HepG2 (cell line): ENCODE results near the gene UST. TPM values are rescaled to one million over a fixed set of nuclear protein-coding genes. Genes with fewer than 3 reads are reported as not detected.
A peak's percentile ranks its signal among the peaks of the same experiment; 100 is the strongest.

Experiments
- ATF6 ChIP-seq: sonication (generic); formaldehyde crosslinking; conservative IDR thresholded peaks from 2 replicates; pipeline ENCODE4 v1.4.0; 2020; ENCODE audit warnings: missing genetic modification reagents
- BHLHE40 ChIP-seq: IDR thresholded peaks from 2 replicates; pipeline ENCODE4 v1.6.1; 2011; ENCODE audit warnings: low read length, improper control_type of control experiment
- CBX2 ChIP-seq, 2 experiments: fragments of 200-600 bp in 1 of 2; sonication (generic); formaldehyde crosslinking in 1 of 2; IDR thresholded peaks; 2 replicates each; pipeline versions ENCODE4 v1.7.0 to v1.8.1; 2018 to 2022; ENCODE audit warnings: low read depth in 2 of 2, low read length in 1 of 2, mild to moderate bottlenecking in 1 of 2, missing genetic modification reagents in 1 of 2
- CENPT ChIP-seq: sonication (generic); formaldehyde crosslinking; IDR thresholded peaks from 2 replicates; pipeline ENCODE4 v1.8.0; 2022; ENCODE audit warnings: low read depth, mild to moderate bottlenecking, moderate library complexity, missing genetic modification reagents
- EED ChIP-seq: sonication (generic); formaldehyde crosslinking; IDR thresholded peaks from 2 replicates; pipeline ENCODE4 v1.5.0; 2020; ENCODE audit warnings: mild to moderate bottlenecking, missing genetic modification reagents
- FOXK1 ChIP-seq: sonication (generic); formaldehyde crosslinking; IDR thresholded peaks from 2 replicates; pipeline ENCODE4 v1.4.0; 2020; ENCODE audit warnings: low read depth, missing genetic modification reagents, borderline replicate concordance
- HINFP ChIP-seq: sonication (generic); formaldehyde crosslinking; IDR thresholded peaks from 2 replicates; pipeline ENCODE4 v1.4.0; 2020; ENCODE audit warnings: low read depth, mild to moderate bottlenecking, missing genetic modification reagents
- IKZF4 ChIP-seq: sonication (generic); formaldehyde crosslinking; IDR thresholded peaks from 2 replicates; pipeline ENCODE4 v1.5.1; 2020; ENCODE audit warnings: borderline replicate concordance, mild to moderate bottlenecking, low read depth, missing genetic modification reagents; ENCODE audit errors: not compliant biosample characterization
- NFE2L1 ChIP-seq: sonication (generic); formaldehyde crosslinking; IDR thresholded peaks from 2 replicates; pipeline ENCODE4 v1.4.0; 2020; ENCODE audit warnings: missing genetic modification reagents, mild to moderate bottlenecking, borderline replicate concordance
- RARG ChIP-seq: sonication (generic); formaldehyde crosslinking; IDR thresholded peaks from 2 replicates; pipeline ENCODE4 v1.4.0; 2020; ENCODE audit warnings: low read depth, mild to moderate bottlenecking, missing genetic modification reagents
- RBM39 ChIP-seq: fragments of 200-400 bp; formaldehyde crosslinking; IDR thresholded peaks from one replicate; pipeline ENCODE4 v1.6.1; 2018; ENCODE audit warnings: antibody characterized with exemption, mild to moderate bottlenecking, low read depth, low read length; ENCODE audit not compliant: poor library complexity, severe bottlenecking
- SETDB1 ChIP-seq: sonication (generic); formaldehyde crosslinking; IDR thresholded peaks from 2 replicates; pipeline ENCODE4 v1.5.1; 2020; ENCODE audit warnings: missing genetic modification reagents, mild to moderate bottlenecking, borderline replicate concordance
- SNAPC5 ChIP-seq: sonication (generic); formaldehyde crosslinking; IDR thresholded peaks from 2 replicates; pipeline ENCODE4 v1.8.1; 2023; ENCODE audit warnings: mild to moderate bottlenecking, missing genetic modification reagents, borderline replicate concordance
- SYNCRIP ChIP-seq: fragments of 200-400 bp; formaldehyde crosslinking; IDR thresholded peaks from 2 replicates; pipeline ENCODE4 v1.6.1; 2018; ENCODE audit warnings: mild to moderate bottlenecking, low read depth, low read length; ENCODE audit not compliant: insufficient read depth
- TRIM22 ChIP-seq: fragments of 450-650 bp; IDR thresholded peaks from 2 replicates; pipeline ENCODE4 v1.6.1; 2017
- ZFP1 ChIP-seq: IDR thresholded peaks from 2 replicates; pipeline ENCODE4 v1.6.1; 2016
- ZFP37 ChIP-seq: sonication (generic); formaldehyde crosslinking; IDR thresholded peaks from 2 replicates; pipeline ENCODE4 v1.4.0; 2020; ENCODE audit warnings: missing genetic modification reagents, borderline replicate concordance
- ZFY ChIP-seq: sonication (generic); formaldehyde crosslinking; IDR thresholded peaks from 2 replicates; pipeline ENCODE4 v1.4.0; 2020; ENCODE audit warnings: missing genetic modification reagents
- ZNF296 ChIP-seq: sonication (generic); formaldehyde crosslinking; conservative IDR thresholded peaks from 2 replicates; pipeline ENCODE4 v1.5.0; 2020; ENCODE audit warnings: mild to moderate bottlenecking, missing genetic modification reagents
- ZNF33A ChIP-seq: sonication (generic); formaldehyde crosslinking; IDR thresholded peaks from 2 replicates; pipeline ENCODE4 v1.5.1; 2020; ENCODE audit warnings: missing genetic modification reagents, mild to moderate bottlenecking, moderate library complexity, borderline replicate concordance
- ZNF704 ChIP-seq: sonication (generic); formaldehyde crosslinking; IDR thresholded peaks from 2 replicates; pipeline ENCODE4 v1.8.1; 2023; ENCODE audit warnings: mild to moderate bottlenecking, inconsistent platforms, moderate library complexity, missing genetic modification reagents, borderline replicate concordance
- ZNF710 ChIP-seq: sonication (generic); formaldehyde crosslinking; IDR thresholded peaks from 2 replicates; pipeline ENCODE4 v1.5.0; 2020; ENCODE audit warnings: mild to moderate bottlenecking, missing genetic modification reagents, borderline replicate concordance
- polyA plus RNA-seq, 8 experiments: library from polyadenylated mRNA; depleted of rRNA in 3 of 8; stranded (reverse) in 7 of 8; unstranded in 1 of 8; fragments of >200 nt; fragmentation: Illumina TruSeq in 4 of 8; extraction: Trizol in 4 of 8; gene quantifications; 2 replicates each; pipeline versions ENCODE4 v1.2.1 to v1.2.3, GENCODE V29; 2011 to 2016; ENCODE audit warnings: low read depth in 4 of 8, missing spikeins in 1 of 8, mixed read lengths in 1 of 8; ENCODE audit not compliant: insufficient read depth in 1 of 8
- total RNA-seq, 5 experiments: library from RNA; depleted of rRNA; stranded (reverse); fragments of >200 nt; fragmentation: Illumina TruSeq; extraction: Trizol; gene quantifications; 2 replicates each; pipeline ENCODE4 v1.2.3, GENCODE V29; 2016; ENCODE audit warnings: low read depth in 1 of 5

UST gene
- total and polyA plus RNA-seq, 2 of the 13 experiments (the other 11 are each of a cell fraction or from before 2014, with no cell fraction given), result 0.27 TPM; not detected in 1

- no peak for TF ChIP-seq TRIM22
- no peak for TF ChIP-seq SNAPC5 (CRISPR knock-in tag)
- TF ChIP-seq IKZF4 (CRISPR knock-in tag), result no peak
- no peak for TF ChIP-seq NFE2L1 (CRISPR knock-in tag)
- no peak for TF ChIP-seq CENPT (CRISPR knock-in tag)
- TF ChIP-seq ATF6 (CRISPR knock-in tag), result no peak
- no peak for TF ChIP-seq HINFP (CRISPR knock-in tag)
- no peak for TF ChIP-seq ZNF296
- no peak for TF ChIP-seq FOXK1 (CRISPR knock-in tag)
- no peak for TF ChIP-seq RARG
- TF ChIP-seq RBM39, result no peak
- no peak for TF ChIP-seq ZNF33A (CRISPR knock-in tag)
- no peak for TF ChIP-seq SYNCRIP
- TF ChIP-seq ZNF704 (CRISPR knock-in tag), result no peak
- TF ChIP-seq EED, result no peak
- TF ChIP-seq BHLHE40, result no peak; the same call in 1 of the 2 replicates
- TF ChIP-seq ZFP37 (CRISPR knock-in tag), result no peak
- no peak for TF ChIP-seq ZFY (CRISPR knock-in tag)
- no peak for TF ChIP-seq ZFP1
- TF ChIP-seq SETDB1 (CRISPR knock-in tag), result no peak
- peak; percentile 84 for TF ChIP-seq ZNF710
- no peak for TF ChIP-seq CBX2 (IDR thresholded peaks at IDR 0.05; ENCODE audit: low read depth, low read length)
- TF ChIP-seq CBX2 (CRISPR knock-in tag; IDR thresholded peaks at IDR 0.05; ENCODE audit: low read depth), result no peak
Measured at GRCh38 chr6:149074832-149075258, 328.0 kb downstream of the UST start (continued).
